HepG2 (cell line): Measurements from ENCODE around the gene ARHGAP9. TPM values are rescaled to one million over a fixed set of nuclear protein-coding genes. Genes with fewer than 3 reads are reported as not detected.

Source experiments
- CBX5 ChIP-seq: sonication (generic); formaldehyde crosslinking; IDR thresholded peaks from 2 replicates; pipeline ENCODE4 v1.4.0; 2020; ENCODE audit warnings: missing genetic modification reagents, borderline replicate concordance
- KDM4B ChIP-seq: sonication (generic); formaldehyde crosslinking; IDR thresholded peaks from 2 replicates; pipeline ENCODE4 v1.4.0; 2020; ENCODE audit warnings: missing genetic modification reagents
- POLR2A ChIP-seq, 2 experiments: IDR thresholded peaks; 2 replicates each; pipeline ENCODE4 v1.6.1; 2011; ENCODE audit warnings: low read depth in 2 of 2, low read length in 2 of 2, mild to moderate bottlenecking in 1 of 2, moderate library complexity in 1 of 2; ENCODE audit not compliant: insufficient read depth in 1 of 2
- REPIN1 ChIP-seq: sonication (generic); formaldehyde crosslinking; IDR thresholded peaks from 2 replicates; pipeline ENCODE4 v1.8.0; 2022; ENCODE audit warnings: missing genetic modification reagents, low read depth, mild to moderate bottlenecking, borderline replicate concordance
- SOX6 ChIP-seq, 2 experiments: fragments of 450-650 bp in 1 of 2; sonication (generic) in 1 of 2; formaldehyde crosslinking in 1 of 2; IDR thresholded peaks; 2 replicates each; pipeline versions ENCODE4 v1.4.0 to v1.6.1; 2017 to 2020; ENCODE audit warnings: antibody characterized with exemption in 1 of 2, mild to moderate bottlenecking in 1 of 2, missing genetic modification reagents in 1 of 2
- SP4 ChIP-seq: sonication (generic); formaldehyde crosslinking; IDR thresholded peaks from 2 replicates; pipeline ENCODE4 v1.8.1; 2023; ENCODE audit warnings: mild to moderate bottlenecking, missing genetic modification reagents
- SP5 ChIP-seq: IDR thresholded peaks from 2 replicates; pipeline ENCODE4 v1.6.1; 2016; ENCODE audit warnings: low read depth, borderline replicate concordance
- SPEN ChIP-seq: sonication (generic); formaldehyde crosslinking; IDR thresholded peaks from 2 replicates; pipeline ENCODE4 v1.5.1; 2020; ENCODE audit warnings: low read depth, mild to moderate bottlenecking, missing genetic modification reagents
- ZBTB7B ChIP-seq: sonication (generic); formaldehyde crosslinking; IDR thresholded peaks from 2 replicates; pipeline ENCODE4 v1.4.0; 2020; ENCODE audit warnings: missing genetic modification reagents
- ZNF121 ChIP-seq: sonication (generic); formaldehyde crosslinking; IDR thresholded peaks from 2 replicates; pipeline ENCODE4 v1.5.0; 2020; ENCODE audit warnings: mild to moderate bottlenecking, missing genetic modification reagents
- ZNF235 ChIP-seq: sonication (generic); formaldehyde crosslinking; IDR thresholded peaks from 2 replicates; pipeline ENCODE4 v1.8.1; 2023; ENCODE audit warnings: mild to moderate bottlenecking, missing genetic modification reagents, borderline replicate concordance
- ZNF350 ChIP-seq: sonication (generic); formaldehyde crosslinking; IDR thresholded peaks from 2 replicates; pipeline ENCODE4 v1.4.0; 2020; ENCODE audit warnings: mild to moderate bottlenecking, low read depth, missing genetic modification reagents, borderline replicate concordance
- ZNF547 ChIP-seq: sonication (generic); formaldehyde crosslinking; IDR thresholded peaks from 2 replicates; pipeline ENCODE4 v1.5.1; 2020; ENCODE audit warnings: mild to moderate bottlenecking, missing genetic modification reagents
- ZNF607 ChIP-seq: sonication (generic); formaldehyde crosslinking; IDR thresholded peaks from 2 replicates; pipeline ENCODE4 v1.5.1; 2020; ENCODE audit warnings: missing genetic modification reagents, mild to moderate bottlenecking, borderline replicate concordance
- ZNF619 ChIP-seq: sonication (generic); formaldehyde crosslinking; IDR thresholded peaks from 2 replicates; pipeline ENCODE4 v1.4.0; 2020; ENCODE audit warnings: mild to moderate bottlenecking, missing genetic modification reagents
- polyA plus RNA-seq, 8 experiments: library from polyadenylated mRNA; depleted of rRNA in 3 of 8; stranded (reverse) in 7 of 8; unstranded in 1 of 8; fragments of >200 nt; fragmentation: Illumina TruSeq in 4 of 8; extraction: Trizol in 4 of 8; gene quantifications; 2 replicates each; pipeline versions ENCODE4 v1.2.1 to v1.2.3, GENCODE V29; 2011 to 2016; ENCODE audit warnings: low read depth in 4 of 8, missing spikeins in 1 of 8, mixed read lengths in 1 of 8; ENCODE audit not compliant: insufficient read depth in 1 of 8
- total RNA-seq, 5 experiments: library from RNA; depleted of rRNA; stranded (reverse); fragments of >200 nt; fragmentation: Illumina TruSeq; extraction: Trizol; gene quantifications; 2 replicates each; pipeline ENCODE4 v1.2.3, GENCODE V29; 2016; ENCODE audit warnings: low read depth in 1 of 5
- TF ChIP-seq, protein P1 (sequence below): IDR thresholded peaks from 2 replicates; pipeline ENCODE4 v1.6.1; 2016; ENCODE audit warnings: low read depth, control low read depth
- TF ChIP-seq, protein P2 (sequence below): sonication (generic); formaldehyde crosslinking; IDR thresholded peaks from 2 replicates; pipeline ENCODE4 v1.5.0; 2020; ENCODE audit warnings: mild to moderate bottlenecking, missing genetic modification reagents, borderline replicate concordance
- TF ChIP-seq, protein P3 (sequence below): IDR thresholded peaks from 2 replicates; pipeline ENCODE4 v1.6.1; 2018; ENCODE audit warnings: missing genetic modification reagents, mild to moderate bottlenecking, missing compliant biosample characterization
- TF ChIP-seq, protein P4 (sequence below): sonication (generic); formaldehyde crosslinking; IDR thresholded peaks from 2 replicates; pipeline ENCODE4 v1.5.1; 2020; ENCODE audit warnings: missing genetic modification reagents, mild to moderate bottlenecking, borderline replicate concordance
- TF ChIP-seq, protein P5 (sequence below): sonication (generic); formaldehyde crosslinking; IDR thresholded peaks from 2 replicates; pipeline ENCODE4 v1.8.1; 2023; ENCODE audit warnings: mild to moderate bottlenecking, missing genetic modification reagents

Gene ARHGAP9
- total and polyA plus RNA-seq, 2 of the 13 experiments (the other 11 are each of a cell fraction or from before 2014, with no cell fraction given) = 0.18 to 1.2 TPM

DNA sequence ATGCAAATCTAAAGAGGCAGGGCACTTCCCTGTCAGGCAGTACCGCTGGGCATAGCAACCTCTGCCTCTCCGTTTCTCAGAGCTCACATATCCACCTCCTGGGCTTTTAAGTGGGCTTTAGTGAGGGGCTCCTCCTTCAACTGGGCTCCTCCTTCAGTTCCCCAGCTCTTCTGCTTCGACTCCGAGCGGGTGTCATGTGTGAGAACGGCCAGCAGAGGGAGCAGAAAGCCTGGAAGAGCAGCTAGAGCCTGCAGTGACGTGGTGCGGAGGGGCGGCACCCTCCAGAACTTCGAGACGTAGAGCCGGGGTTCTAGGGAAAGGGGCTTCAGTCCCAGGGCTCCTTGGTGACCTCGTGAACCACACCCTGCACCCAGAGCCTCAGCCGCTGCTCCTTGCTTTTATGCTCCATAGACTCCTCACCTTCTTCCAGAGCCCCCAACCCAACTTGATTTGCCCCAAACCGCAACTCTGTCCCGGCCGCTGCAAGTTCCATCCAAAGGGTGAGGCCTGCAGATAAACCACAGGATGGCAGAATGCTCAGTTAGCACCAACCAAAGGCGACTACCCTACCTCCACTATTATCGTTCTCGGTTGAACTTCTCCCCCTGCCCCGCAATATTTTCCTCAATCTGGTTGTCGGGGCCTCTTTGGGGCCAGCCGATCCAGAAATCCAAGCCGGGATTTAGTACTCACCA lies 20.5 kb downstream of the ARHGAP9 start (continued):
- TF ChIP-seq ZNF607 = peak; percentile 41; the same call in 1 of the 2 replicates
- peak; percentile 68; the same call in 1 of the 2 replicates for TF ChIP-seq ZNF547 (CRISPR knock-in tag)
- peak; percentile 28; the same call in 1 of the 2 replicates for TF ChIP-seq SP5 (CRISPR knock-in tag)
- peak; percentile 74; the same call in 1 of the 2 replicates for TF ChIP-seq ZNF350 (CRISPR knock-in tag)
- TF ChIP-seq SPEN (CRISPR knock-in tag) = no peak
- TF ChIP-seq, protein P1, sequence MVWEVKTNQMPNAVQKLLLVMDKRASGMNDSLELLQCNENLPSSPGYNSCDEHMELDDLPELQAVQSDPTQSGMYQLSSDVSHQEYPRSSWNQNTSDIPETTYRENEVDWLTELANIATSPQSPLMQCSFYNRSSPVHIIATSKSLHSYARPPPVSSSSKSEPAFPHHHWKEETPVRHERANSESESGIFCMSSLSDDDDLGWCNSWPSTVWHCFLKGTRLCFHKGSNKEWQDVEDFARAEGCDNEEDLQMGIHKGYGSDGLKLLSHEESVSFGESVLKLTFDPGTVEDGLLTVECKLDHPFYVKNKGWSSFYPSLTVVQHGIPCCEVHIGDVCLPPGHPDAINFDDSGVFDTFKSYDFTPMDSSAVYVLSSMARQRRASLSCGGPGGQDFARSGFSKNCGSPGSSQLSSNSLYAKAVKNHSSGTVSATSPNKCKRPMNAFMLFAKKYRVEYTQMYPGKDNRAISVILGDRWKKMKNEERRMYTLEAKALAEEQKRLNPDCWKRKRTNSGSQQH (CRISPR knock-in tag) = no peak
- TF ChIP-seq KDM4B (CRISPR knock-in tag) = no peak
- peak; percentile 68; the same call in 1 of the 2 replicates for TF ChIP-seq ZNF235 (CRISPR knock-in tag)
- TF ChIP-seq POLR2A (IDR thresholded peaks at IDR 0.05; ENCODE audit: insufficient read depth in 1 of 2, low read depth in 2 of 2, low read length in 2 of 2) = peak in 1 of 2 experiments; percentile 41; a peak in 1 of 4 replicates
- TF ChIP-seq, protein P2, sequence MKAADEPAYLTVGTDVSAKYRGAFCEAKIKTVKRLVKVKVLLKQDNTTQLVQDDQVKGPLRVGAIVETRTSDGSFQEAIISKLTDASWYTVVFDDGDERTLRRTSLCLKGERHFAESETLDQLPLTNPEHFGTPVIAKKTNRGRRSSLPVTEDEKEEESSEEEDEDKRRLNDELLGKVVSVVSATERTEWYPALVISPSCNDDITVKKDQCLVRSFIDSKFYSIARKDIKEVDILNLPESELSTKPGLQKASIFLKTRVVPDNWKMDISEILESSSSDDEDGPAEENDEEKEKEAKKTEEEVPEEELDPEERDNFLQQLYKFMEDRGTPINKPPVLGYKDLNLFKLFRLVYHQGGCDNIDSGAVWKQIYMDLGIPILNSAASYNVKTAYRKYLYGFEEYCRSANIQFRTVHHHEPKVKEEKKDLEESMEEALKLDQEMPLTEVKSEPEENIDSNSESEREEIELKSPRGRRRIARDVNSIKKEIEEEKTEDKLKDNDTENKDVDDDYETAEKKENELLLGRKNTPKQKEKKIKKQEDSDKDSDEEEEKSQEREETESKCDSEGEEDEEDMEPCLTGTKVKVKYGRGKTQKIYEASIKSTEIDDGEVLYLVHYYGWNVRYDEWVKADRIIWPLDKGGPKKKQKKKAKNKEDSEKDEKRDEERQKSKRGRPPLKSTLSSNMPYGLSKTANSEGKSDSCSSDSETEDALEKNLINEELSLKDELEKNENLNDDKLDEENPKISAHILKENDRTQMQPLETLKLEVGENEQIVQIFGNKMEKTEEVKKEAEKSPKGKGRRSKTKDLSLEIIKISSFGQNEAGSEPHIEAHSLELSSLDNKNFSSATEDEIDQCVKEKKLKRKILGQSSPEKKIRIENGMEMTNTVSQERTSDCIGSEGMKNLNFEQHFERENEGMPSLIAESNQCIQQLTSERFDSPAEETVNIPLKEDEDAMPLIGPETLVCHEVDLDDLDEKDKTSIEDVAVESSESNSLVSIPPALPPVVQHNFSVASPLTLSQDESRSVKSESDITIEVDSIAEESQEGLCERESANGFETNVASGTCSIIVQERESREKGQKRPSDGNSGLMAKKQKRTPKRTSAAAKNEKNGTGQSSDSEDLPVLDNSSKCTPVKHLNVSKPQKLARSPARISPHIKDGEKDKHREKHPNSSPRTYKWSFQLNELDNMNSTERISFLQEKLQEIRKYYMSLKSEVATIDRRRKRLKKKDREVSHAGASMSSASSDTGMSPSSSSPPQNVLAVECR (CRISPR knock-in tag) = peak; percentile 43; the same call in 1 of the 2 replicates
- TF ChIP-seq, protein P3, sequence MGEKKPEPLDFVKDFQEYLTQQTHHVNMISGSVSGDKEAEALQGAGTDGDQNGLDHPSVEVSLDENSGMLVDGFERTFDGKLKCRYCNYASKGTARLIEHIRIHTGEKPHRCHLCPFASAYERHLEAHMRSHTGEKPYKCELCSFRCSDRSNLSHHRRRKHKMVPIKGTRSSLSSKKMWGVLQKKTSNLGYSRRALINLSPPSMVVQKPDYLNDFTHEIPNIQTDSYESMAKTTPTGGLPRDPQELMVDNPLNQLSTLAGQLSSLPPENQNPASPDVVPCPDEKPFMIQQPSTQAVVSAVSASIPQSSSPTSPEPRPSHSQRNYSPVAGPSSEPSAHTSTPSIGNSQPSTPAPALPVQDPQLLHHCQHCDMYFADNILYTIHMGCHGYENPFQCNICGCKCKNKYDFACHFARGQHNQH (CRISPR knock-in tag) = no peak
- TF ChIP-seq ZNF121 = 0 out of 2 replicates have a peak, but pooled peaks have one; percentile 39
- TF ChIP-seq, protein P4, sequence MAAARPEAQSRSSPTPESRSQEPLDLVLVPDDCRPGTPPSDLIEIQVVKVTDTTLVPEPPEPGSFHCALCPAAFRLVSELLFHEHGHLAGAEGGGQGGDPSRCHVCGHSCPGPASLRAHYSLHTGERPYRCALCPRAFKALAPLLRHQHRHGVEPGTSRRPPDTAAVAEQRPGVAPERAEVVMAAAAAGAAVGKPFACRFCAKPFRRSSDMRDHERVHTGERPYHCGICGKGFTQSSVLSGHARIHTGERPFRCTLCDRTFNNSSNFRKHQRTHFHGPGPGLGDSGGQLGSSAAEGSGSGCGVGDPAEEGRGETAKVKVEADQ (CRISPR knock-in tag) = peak; percentile 72; the same call in 1 of the 2 replicates
- TF ChIP-seq SP4 (CRISPR knock-in tag) = peak; percentile 23; the same call in 1 of the 2 replicates
- TF ChIP-seq, protein P5, sequence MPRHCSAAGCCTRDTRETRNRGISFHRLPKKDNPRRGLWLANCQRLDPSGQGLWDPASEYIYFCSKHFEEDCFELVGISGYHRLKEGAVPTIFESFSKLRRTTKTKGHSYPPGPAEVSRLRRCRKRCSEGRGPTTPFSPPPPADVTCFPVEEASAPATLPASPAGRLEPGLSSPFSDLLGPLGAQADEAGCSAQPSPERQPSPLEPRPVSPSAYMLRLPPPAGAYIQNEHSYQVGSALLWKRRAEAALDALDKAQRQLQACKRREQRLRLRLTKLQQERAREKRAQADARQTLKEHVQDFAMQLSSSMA (CRISPR knock-in tag) = 0 out of 2 replicates have a peak, but pooled peaks have one; percentile 27
- peak; percentile 16; the same call in 1 of the 2 replicates for TF ChIP-seq ZBTB7B (CRISPR knock-in tag)
- TF ChIP-seq CBX5 (CRISPR knock-in tag) = peak; percentile 22; the same call in 1 of the 2 replicates
- 0 out of 2 replicates have a peak, but pooled peaks have one; percentile 38 for TF ChIP-seq REPIN1
- TF ChIP-seq ZNF619 = peak; percentile 21; the same call in 1 of the 2 replicates
- no peak for TF ChIP-seq SOX6 (IDR thresholded peaks at IDR 0.05)
- TF ChIP-seq SOX6 (CRISPR knock-in tag; IDR thresholded peaks at IDR 0.05) = peak; percentile 57
